DOHH2 (cell line): ENCODE results near the gene R3HDM4.
"Not testable (repeated sequence)": the region's sequence is repeated elsewhere in the genome, so short reads cannot be mapped to it uniquely, and the experiment has no call there.

Experiments used
- H3F3A ChIP-seq: fragments of 200-600 bp; sonication (generic), shearing (Covaris generic); 2 replicates; pipeline ENCODE4 v1.6.0; 2016; ENCODE audit warnings: antibody characterized with exemption, mild to moderate bottlenecking; ENCODE audit not compliant: control insufficient read depth, insufficient read depth
- H3K27ac ChIP-seq: fragments of 200-600 bp; sonication (generic); 2 replicates; pipeline ENCODE4 v1.5.1; 2014; ENCODE audit warnings: low read depth, mild to moderate bottlenecking, low read length, moderate library complexity
- H3K27me3 ChIP-seq: fragments of 200-600 bp; sonication (generic); 2 replicates; pipeline ENCODE4 v1.6.1; 2014; ENCODE audit warnings: mild to moderate bottlenecking, low read length, mixed read lengths; ENCODE audit not compliant: control insufficient read depth
- H3K36me3 ChIP-seq: fragments of 200-600 bp; sonication (generic); 2 replicates; pipeline ENCODE4 v1.6.1; 2014; ENCODE audit warnings: mild to moderate bottlenecking, low read length, moderate library complexity, mixed read lengths; ENCODE audit not compliant: control insufficient read depth
- H3K4me1 ChIP-seq: fragments of 200-600 bp; sonication (generic); 2 replicates; pipeline ENCODE4 v1.6.1; 2014; ENCODE audit warnings: mild to moderate bottlenecking, low read length, mixed read lengths; ENCODE audit not compliant: control insufficient read depth
- H3K4me2 ChIP-seq: fragments of 200-600 bp; sonication (generic); 2 replicates; pipeline ENCODE4 v1.6.0; 2014; ENCODE audit warnings: mild to moderate bottlenecking, low read length, moderate library complexity
- H3K4me3 ChIP-seq: fragments of 200-600 bp; sonication (generic); 2 replicates; pipeline ENCODE4 v1.5.1; 2014; ENCODE audit warnings: mild to moderate bottlenecking, low read length, mixed read lengths
- H3K79me2 ChIP-seq: fragments of 200-600 bp; sonication (generic); 2 replicates; pipeline ENCODE4 v1.6.1; 2014; ENCODE audit warnings: mild to moderate bottlenecking, low read length, mixed read lengths; ENCODE audit not compliant: control insufficient read depth
- H3K9me2 ChIP-seq: fragments of 200-600 bp; sonication (generic); replicated peaks from 2 replicates; pipeline ENCODE4 v1.6.1; 2014; ENCODE audit warnings: mild to moderate bottlenecking, low read length, mixed read lengths; ENCODE audit not compliant: control insufficient read depth
- H3K9me3 ChIP-seq: fragments of 200-600 bp; sonication (generic); 2 replicates; pipeline ENCODE4 v1.6.1; 2014; ENCODE audit warnings: antibody characterized with exemption, low read length, mixed read lengths; ENCODE audit not compliant: control insufficient read depth, insufficient read depth
- H4K20me1 ChIP-seq: fragments of 200-600 bp; sonication (generic); 2 replicates; pipeline ENCODE4 v1.6.0; 2014; ENCODE audit warnings: low read depth, mild to moderate bottlenecking, antibody characterized with exemption, low read length, moderate library complexity; ENCODE audit not compliant: control insufficient read depth, insufficient read depth
- CTCF ChIP-seq: fragments of 200-600 bp; sonication (generic); IDR thresholded peaks from one replicate; pipeline ENCODE4 v1.5.1; 2014; ENCODE audit warnings: antibody characterized with exemption, mild to moderate bottlenecking, low read depth, low read length; ENCODE audit not compliant: poor library complexity, severe bottlenecking
- EZH2phosphoT487 ChIP-seq: fragments of 200-600 bp; sonication (generic); IDR thresholded peaks from 2 replicates; pipeline ENCODE4 v1.6.1; 2017; ENCODE audit warnings: borderline replicate concordance, mild to moderate bottlenecking, antibody characterized with exemption, low read length, moderate library complexity, mixed read lengths

R3HDM4 gene

GRCh38 chr19:882871-883497 lies 30.0 kb downstream of the R3HDM4 start:
- no peaks in the 10 kb centered on the region for H4K20me1 ChIP-seq
- TF ChIP-seq CTCF (no peak), EZH2phosphoT487 (no peak)
- H3K27me3 ChIP-seq: no peaks in the 10 kb centered on the region
- peaks cover 5% of the 10 kb centered on the region; the same call in 1 of the 2 replicates for H3K36me3 ChIP-seq
- H3K4me1 ChIP-seq: no peaks in the 10 kb centered on the region
- no peak overlapping the region for H3K4me2 ChIP-seq
- no peaks in the 10 kb centered on the region for H3K9me2 ChIP-seq
- no peaks in the 10 kb centered on the region for H3K9me3 ChIP-seq
- no peaks in the 10 kb centered on the region for H3F3A ChIP-seq
- H3K4me3 ChIP-seq: no peak overlapping the region
- no peak overlapping the region for H3K27ac ChIP-seq
- H3K79me2 ChIP-seq: no peaks in the 10 kb centered on the region

DNA sequence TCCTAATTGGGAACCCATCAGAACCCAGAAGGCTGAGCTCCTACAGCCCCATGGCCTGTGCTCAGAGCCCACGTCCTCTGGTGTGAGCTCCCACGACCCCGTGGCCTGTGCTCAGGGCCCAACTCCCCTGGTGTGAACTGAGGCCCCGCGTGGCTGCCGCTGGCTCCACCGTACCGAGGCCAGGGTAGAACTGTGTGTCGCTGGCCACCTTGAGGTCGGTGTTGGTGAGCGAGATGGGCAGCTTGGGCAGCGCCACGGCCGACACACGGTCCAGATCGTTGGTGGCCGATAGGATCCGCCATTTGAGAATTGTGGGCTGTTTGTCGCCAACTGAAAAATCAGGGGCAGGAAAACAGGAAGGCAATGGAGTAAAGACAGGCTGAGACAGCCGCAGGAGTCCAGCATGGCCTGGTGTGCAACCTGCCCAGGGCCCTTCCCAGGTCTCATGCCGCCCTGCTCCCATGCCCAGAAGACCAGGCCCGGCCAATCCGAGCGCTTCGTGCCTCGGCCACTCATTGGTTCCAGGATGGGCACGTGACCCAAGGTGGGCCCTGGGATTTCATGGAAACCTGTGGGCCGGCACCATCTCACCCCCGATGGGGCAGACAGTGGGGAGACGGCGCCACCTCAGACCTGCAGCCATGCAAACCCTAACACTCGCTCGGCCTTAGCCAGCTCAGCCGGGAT lies 31.5 kb downstream of the R3HDM4 start:
- H3K4me3 ChIP-seq: no peak overlapping the region
- no peaks in the 10 kb centered on the region for H4K20me1 ChIP-seq
- peaks cover 5% of the 10 kb centered on the region; the same call in 1 of the 2 replicates for H3K36me3 ChIP-seq
- H3K4me1 ChIP-seq: no peaks in the 10 kb centered on the region
- no peaks in the 10 kb centered on the region for H3K9me2 ChIP-seq
- TF ChIP-seq CTCF: no peak
- TF ChIP-seq EZH2phosphoT487: no peak
- no peak overlapping the region for H3K4me2 ChIP-seq
- H3K79me2 ChIP-seq: no peaks in the 10 kb centered on the region
- no peak overlapping the region for H3K27ac ChIP-seq
- H3K9me3 ChIP-seq: no peaks in the 10 kb centered on the region
- H3F3A ChIP-seq: no peaks in the 10 kb centered on the region
- H3K27me3 ChIP-seq: no peaks in the 10 kb centered on the region

GRCh38 chr19:879711-880438 lies 33.1 kb downstream of the R3HDM4 start:
- no peak overlapping the region for H3K27ac ChIP-seq
- H3K36me3 ChIP-seq: peaks cover 3% of the 10 kb centered on the region; the same call in 1 of the 2 replicates
- H3K4me2 ChIP-seq: no peak overlapping the region
- H4K20me1 ChIP-seq: no peaks in the 10 kb centered on the region
- no peaks in the 10 kb centered on the region for H3K79me2 ChIP-seq
- no peak overlapping the region for H3K4me3 ChIP-seq
- H3K9me2 ChIP-seq: no peaks in the 10 kb centered on the region
- TF ChIP-seq EZH2phosphoT487 (no peak), CTCF (no peak)
- no peaks in the 10 kb centered on the region for H3K4me1 ChIP-seq
- no peaks in the 10 kb centered on the region for H3F3A ChIP-seq
- H3K9me3 ChIP-seq: no peaks in the 10 kb centered on the region
- H3K27me3 ChIP-seq: no peaks in the 10 kb centered on the region

DNA sequence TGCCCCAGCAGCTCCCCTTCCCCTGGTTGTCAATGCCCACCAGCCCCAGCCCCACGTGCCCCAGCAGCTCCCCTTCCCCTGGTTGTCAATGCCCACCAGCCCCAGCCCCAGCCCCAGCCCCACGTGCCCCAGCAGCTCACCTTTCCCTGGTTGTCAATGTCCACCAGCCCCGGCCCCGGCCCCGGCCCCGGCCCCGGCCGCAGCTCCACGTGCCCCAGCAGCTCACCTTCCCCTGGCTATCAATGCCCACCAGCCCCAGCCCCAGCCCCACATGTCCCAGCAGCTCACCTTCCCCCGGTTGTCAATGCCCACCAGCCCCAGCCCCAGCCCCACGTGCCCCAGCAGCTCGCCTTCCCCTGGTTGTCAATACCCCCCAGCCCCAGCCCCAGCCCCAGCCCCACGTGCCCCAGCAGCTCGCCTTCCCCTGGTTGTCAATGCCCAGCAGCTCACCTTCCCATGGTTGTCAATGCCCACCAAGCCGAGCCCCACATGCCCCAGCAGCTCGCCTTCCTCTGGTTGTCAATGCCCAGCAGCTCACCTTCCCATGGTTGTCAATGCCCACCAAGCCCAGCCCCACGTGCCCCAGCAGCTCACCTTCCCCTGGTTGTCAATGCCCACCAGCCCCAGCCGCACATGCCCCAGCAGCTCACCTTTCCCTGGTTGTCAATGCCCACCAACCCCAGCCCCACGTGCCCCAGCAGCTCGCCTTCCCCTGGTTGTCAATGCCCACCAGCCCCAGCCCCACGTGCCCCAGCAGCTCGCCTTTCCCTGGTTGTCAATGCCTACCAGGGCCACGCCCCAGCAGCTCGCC lies 34.1 kb downstream of the R3HDM4 start:
- not testable (repeated sequence) for H3K4me1 ChIP-seq, H3F3A ChIP-seq, H3K79me2 ChIP-seq, H3K9me3 ChIP-seq, H3K4me2 ChIP-seq, H3K9me2 ChIP-seq, H3K27me3 ChIP-seq, H3K4me3 ChIP-seq, H3K27ac ChIP-seq, H4K20me1 ChIP-seq, H3K36me3 ChIP-seq

DNA sequence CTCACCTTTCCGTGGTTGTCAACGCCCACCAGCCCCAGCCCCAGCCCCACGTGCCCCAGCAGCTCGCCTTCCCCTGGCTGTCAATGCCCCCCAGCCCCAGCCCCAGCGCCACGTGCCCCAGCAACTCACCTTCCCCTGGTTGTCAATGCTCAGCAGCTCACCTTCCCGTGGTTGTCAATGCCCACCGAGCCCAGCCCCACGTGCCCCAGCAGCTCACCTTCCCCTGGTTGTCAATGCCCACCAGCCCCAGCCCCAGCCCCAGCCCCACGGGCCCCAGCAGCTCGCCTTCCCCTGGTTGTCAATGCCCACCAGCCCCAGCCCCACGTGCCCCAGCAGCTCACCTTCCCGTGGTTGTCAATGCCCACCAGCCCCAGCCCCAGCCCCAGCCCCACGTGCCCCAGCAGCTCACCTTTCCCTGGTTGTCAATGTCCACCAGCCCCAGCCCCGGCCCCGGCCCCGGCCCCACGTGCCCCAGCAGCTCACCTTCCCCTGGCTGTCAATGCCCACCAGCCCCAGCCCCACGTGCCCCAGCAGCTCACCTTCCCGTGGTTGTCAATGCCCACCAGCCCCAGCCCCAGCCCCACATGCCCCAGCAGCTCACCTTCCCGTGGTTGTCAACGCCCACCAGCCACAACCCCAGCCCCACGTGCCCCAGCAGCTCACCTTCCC lies 34.9 kb downstream of the R3HDM4 start:
- not testable (repeated sequence) for H3K36me3 ChIP-seq

More for the DNA sequence above, 34.9 kb downstream of the R3HDM4 start:
- H3F3A ChIP-seq, H3K4me1 ChIP-seq, H3K9me3 ChIP-seq, H3K79me2 ChIP-seq, H3K4me2 ChIP-seq, H3K4me3 ChIP-seq, H3K27ac ChIP-seq, H4K20me1 ChIP-seq, H3K27me3 ChIP-seq, H3K9me2 ChIP-seq: not testable (repeated sequence)
